Tibial nerve (tissue), 3 donors: ENCODE measurements around the gene ARID5B.

Experiments
- CTCF ChIP-seq, 5 experiments: fragments of 200-600 bp in 3 of 5; fragments of 450-650 bp in 2 of 5; sonication (generic) in 3 of 5; IDR thresholded peaks; one replicate each; pipeline ENCODE4 v1.5.1; 2016 to 2019; ENCODE audit warnings: antibody characterized with exemption in 5 of 5, mild to moderate bottlenecking in 3 of 5, moderate library complexity in 2 of 5
- POLR2A ChIP-seq, 2 donors: fragments of 450-650 bp; IDR thresholded peaks; one replicate each; pipeline ENCODE4 v1.6.1; 2017; ENCODE audit warnings: antibody characterized with exemption in 2 of 2, mild to moderate bottlenecking in 2 of 2, moderate library complexity in 2 of 2

GRCh38 chr10:61892961-61893360 is 8.5 kb upstream of the ARID5B start:
- TF ChIP-seq CTCF (IDR thresholded peaks at IDR 0.05) (no peak), POLR2A (IDR thresholded peaks at IDR 0.05) (no peak)
